ENCODE measurements around the gene HES7. TPM values are rescaled to one million over a fixed set of nuclear protein-coding genes. Genes with fewer than 3 reads are reported as not detected.

Gene HES7
- total RNA-seq, 1 donor from 2014 or later = 1.3 TPM

GRCh38 chr17:8095361-8095760, 28.5 kb downstream of the HES7 start:
- H3K4me3 ChIP-seq (ENCODE audit: low read depth, low read length) = no peak overlapping the region
- no peak for FAIRE-seq
- peaks cover 1% of the 10 kb centered on the region for H3K36me3 ChIP-seq (ENCODE audit: control insufficient read depth, insufficient read depth, low read length)
- DNase-seq (ENCODE audit: low read depth) = no peak
- TF ChIP-seq CTCF (IDR thresholded peaks at IDR 0.05; ENCODE audit: insufficient read depth, low read length, severe bottlenecking) = no peak
- no peaks in the 10 kb centered on the region for H3K27me3 ChIP-seq (ENCODE audit: control insufficient read depth, insufficient read depth, low read length)

- FAIRE-seq = peak; percentile 68
- peaks cover 7% of the 10 kb centered on the region for H3K27me3 ChIP-seq (ENCODE audit: control insufficient read depth, insufficient read depth, low read length)
- H3K4me3 ChIP-seq (ENCODE audit: low read depth, low read length) = no peak overlapping the region
- no peak for TF ChIP-seq CTCF (IDR thresholded peaks at IDR 0.05; ENCODE audit: insufficient read depth, low read length, severe bottlenecking)
- DNase-seq (ENCODE audit: low read depth) = peak; percentile 17
- H3K36me3 ChIP-seq (ENCODE audit: control insufficient read depth, insufficient read depth, low read length) = no peaks in the 10 kb centered on the region
These were observed 32.7 kb downstream of the HES7 start for GRCh38 chr17:8091033-8091687.

GRCh38 chr17:8089728-8090127, 34.2 kb downstream of the HES7 start:
- TF ChIP-seq CTCF (IDR thresholded peaks at IDR 0.05; ENCODE audit: insufficient read depth, low read length, severe bottlenecking) = no peak
- no peak overlapping the region for H3K4me3 ChIP-seq (ENCODE audit: low read depth, low read length)
- H3K36me3 ChIP-seq (ENCODE audit: control insufficient read depth, insufficient read depth, low read length) = no peaks in the 10 kb centered on the region
- DNase-seq (ENCODE audit: low read depth) (no peak), FAIRE-seq (no peak)
- peaks cover 8% of the 10 kb centered on the region for H3K27me3 ChIP-seq (ENCODE audit: control insufficient read depth, insufficient read depth, low read length)

- no peak for TF ChIP-seq CTCF (IDR thresholded peaks at IDR 0.05; ENCODE audit: insufficient read depth, low read length, severe bottlenecking)
- FAIRE-seq (no peak), DNase-seq (ENCODE audit: low read depth) (no peak)
- no peak overlapping the region for H3K4me3 ChIP-seq (ENCODE audit: low read depth, low read length)
- peaks cover 8% of the 10 kb centered on the region for H3K27me3 ChIP-seq (ENCODE audit: control insufficient read depth, insufficient read depth, low read length)
- no peaks in the 10 kb centered on the region for H3K36me3 ChIP-seq (ENCODE audit: control insufficient read depth, insufficient read depth, low read length)
These were observed 36.0 kb downstream of the HES7 start for GRCh38 chr17:8087952-8088230.

- Histone ChIP-seq H3K4me3 (ENCODE audit: low read depth, low read length) (no peak within 1 kb of the TSS), H3K27me3 (ENCODE audit: control insufficient read depth, insufficient read depth, low read length) (peaks cover 8% of the 10 kb centered on the region), H3K36me3 (ENCODE audit: control insufficient read depth, insufficient read depth, low read length) (no peaks in the 10 kb centered on the region)
- no peak for TF ChIP-seq CTCF (IDR thresholded peaks at IDR 0.05; ENCODE audit: insufficient read depth, low read length, severe bottlenecking)
- FAIRE-seq = no peak
- DNase-seq (ENCODE audit: low read depth) = no peak
These were observed 36.6 kb downstream of the HES7 start, which contains the start of gene ALOX12B for GRCh38 chr17:8087075-8087951. Gene ALOX12B, minus strand, starts transcription at chr17:8087716. Its CDS starts 274 bp downstream, at chr17:8087442.
